ENCODE results near the gene PKIB. TPM values are rescaled to one million over a fixed set of nuclear protein-coding genes. Genes with fewer than 3 reads are reported as not detected.

PKIB gene
- total and polyA plus RNA-seq, 2 of the 4 experiments (the other 2 are of a cell fraction) = 6.3 to 13.1 TPM

GRCh38 chr6:122569230-122569771 lies 40.9 kb upstream of the PKIB start:
- no peaks in the 10 kb centered on the region for H3K79me1 ChIP-seq (ENCODE audit: low read depth in 1 of 2, low read length in 2 of 2)
- no peaks in the 10 kb centered on the region for H3K4me1 ChIP-seq (ENCODE audit: control insufficient read depth, insufficient read depth, low read length)
- no peak overlapping the region for H4K8ac ChIP-seq (ENCODE audit: low read depth in 2 of 2, low read length in 2 of 2)
- H3K23ac ChIP-seq (ENCODE audit: low read depth, low read length) = no peak overlapping the region
- no peak overlapping the region for H3K9ac ChIP-seq (ENCODE audit: low read depth, low read length)
- no peak overlapping the region for H2AFZ ChIP-seq (replicated peaks; ENCODE audit: low read length, poor library complexity)
- H2BK120ac ChIP-seq (ENCODE audit: low read depth, low read length) = no peak overlapping the region
- TF ChIP-seq RCOR1 (IDR thresholded peaks at IDR 0.05; ENCODE audit: insufficient replicate concordance, low read length) = no peak
- TF ChIP-seq CEBPB (IDR thresholded peaks at IDR 0.05; ENCODE audit: low read depth, low read length) = no peak
- no peak for TF ChIP-seq BHLHE40 (IDR thresholded peaks at IDR 0.05; ENCODE audit: low read depth, low read length)
- TF ChIP-seq MAFK (IDR thresholded peaks at IDR 0.05; ENCODE audit: low read depth, low read length) = no peak
- TF ChIP-seq NFE2L2 (IDR thresholded peaks at IDR 0.05; ENCODE audit: low read depth, low read length) = no peak
- no peak for TF ChIP-seq RAD21 (IDR thresholded peaks at IDR 0.05; ENCODE audit: low read length)
- TF ChIP-seq SMC3 (IDR thresholded peaks at IDR 0.05; ENCODE audit: low read depth, low read length) = no peak
- TF ChIP-seq POLR2A (IDR thresholded peaks at IDR 0.05; ENCODE audit: low read depth, low read length) = no peak
- no peak for TF ChIP-seq CTCF (conservative IDR thresholded peaks at IDR 0.05; ENCODE audit: low read depth, low read length)
- TF ChIP-seq MXI1 (IDR thresholded peaks at IDR 0.05; ENCODE audit: borderline replicate concordance, low read depth, low read length) = no peak
- no peak for TF ChIP-seq CHD1 (IDR thresholded peaks at IDR 0.05; ENCODE audit: low read depth, low read length)
- TF ChIP-seq USF2 (IDR thresholded peaks at IDR 0.05; ENCODE audit: low read depth, low read length) = no peak
- TF ChIP-seq FOS (IDR thresholded peaks at IDR 0.05; ENCODE audit: low read depth, low read length) = no peak
- TF ChIP-seq ELK1 (IDR thresholded peaks at IDR 0.05; ENCODE audit: borderline replicate concordance, low read depth, low read length) = no peak
- DNase-seq = peak; percentile 1
- no peak overlapping the region for H4K91ac ChIP-seq (ENCODE audit: insufficient read depth, low read depth, low read length)
- H3K27me3 ChIP-seq (ENCODE audit: control insufficient read depth, insufficient read depth, low read length) = no peaks in the 10 kb centered on the region
- no peak overlapping the region for H2BK20ac ChIP-seq (ENCODE audit: low read depth, low read length)
- ChIA-PET POLR2A (ENCODE audit: unreplicated experiment) (no interaction called here), CTCF (no interaction called here)
- intact Hi-C loops (cut with micrococcal nuclease) = no loop called here
- no peaks in the 10 kb centered on the region for H4K20me1 ChIP-seq (ENCODE audit: insufficient read depth, low read length)
- BruUV-seq (replicated peaks) = no TSS peak
- no peak overlapping the region for H3K14ac ChIP-seq (replicated peaks; ENCODE audit: low read depth, low read length)
- H3K4me3 ChIP-seq (ENCODE audit: insufficient read depth, low read depth, low read length) = no peak overlapping the region
- H3K27ac ChIP-seq (ENCODE audit: insufficient read depth, low read length) = no peak overlapping the region
- H3K4me2 ChIP-seq (ENCODE audit: low read depth, low read length) = no peak overlapping the region
- in situ Hi-C loops (cut with MboI; ENCODE audit: low sequenced_read_pairs) = no loop called here
- no peak overlapping the region for H3K56ac ChIP-seq (ENCODE audit: extremely low read depth, insufficient read depth, low read length)
- no peak overlapping the region for H2BK15ac ChIP-seq (ENCODE audit: low read depth, low read length)
- ATAC-seq (ENCODE audit: low read depth) = no peak
- H2AK9ac ChIP-seq (replicated peaks; ENCODE audit: low read depth, low read length, poor library complexity) = no peak overlapping the region
- H4K5ac ChIP-seq (ENCODE audit: low read depth, low read length) = no peak overlapping the region
- no peak overlapping the region for H2BK5ac ChIP-seq (ENCODE audit: low read depth, low read length, poor library complexity, severe bottlenecking)
- H3K4ac ChIP-seq (ENCODE audit: low read depth, low read length) = no peak overlapping the region
- no peak overlapping the region for H3K18ac ChIP-seq (ENCODE audit: low read depth, low read length)
- no peaks in the 10 kb centered on the region for H3K36me3 ChIP-seq (ENCODE audit: control insufficient read depth, insufficient read depth, low read length)
- no peaks in the 10 kb centered on the region for H3K9me3 ChIP-seq (ENCODE audit: control insufficient read depth, insufficient read depth, low read length)
- no peaks in the 10 kb centered on the region for H3K9me1 ChIP-seq (ENCODE audit: insufficient read depth, low read length)
- dilution Hi-C loops (cut with HindIII; ENCODE audit: low sequenced_read_pairs, unreplicated experiment) = no loop called here
- H2AK5ac ChIP-seq (ENCODE audit: low read depth, low read length) = no peak overlapping the region
- 63% methylated on average over 3 of the region's 6 CpGs; no CpG with 5 or more reads in 1 of the 2 experiments for WGBS, 2 experiments (ENCODE audit: extremely low coverage in 2 of 2, insufficient read length in 1 of 2)

Measured in IMR-90 (cell line).